ENCODE measurements around the gene UBE2E2. TPM values are rescaled to one million over a fixed set of nuclear protein-coding genes. Genes with fewer than 3 reads are reported as not detected.

Gene UBE2E2
- total and polyA plus RNA-seq, 2 of the 13 experiments (the other 11 are each of a cell fraction or from before 2014, with no cell fraction given), result 0.77 to 1.5 TPM

DNA sequence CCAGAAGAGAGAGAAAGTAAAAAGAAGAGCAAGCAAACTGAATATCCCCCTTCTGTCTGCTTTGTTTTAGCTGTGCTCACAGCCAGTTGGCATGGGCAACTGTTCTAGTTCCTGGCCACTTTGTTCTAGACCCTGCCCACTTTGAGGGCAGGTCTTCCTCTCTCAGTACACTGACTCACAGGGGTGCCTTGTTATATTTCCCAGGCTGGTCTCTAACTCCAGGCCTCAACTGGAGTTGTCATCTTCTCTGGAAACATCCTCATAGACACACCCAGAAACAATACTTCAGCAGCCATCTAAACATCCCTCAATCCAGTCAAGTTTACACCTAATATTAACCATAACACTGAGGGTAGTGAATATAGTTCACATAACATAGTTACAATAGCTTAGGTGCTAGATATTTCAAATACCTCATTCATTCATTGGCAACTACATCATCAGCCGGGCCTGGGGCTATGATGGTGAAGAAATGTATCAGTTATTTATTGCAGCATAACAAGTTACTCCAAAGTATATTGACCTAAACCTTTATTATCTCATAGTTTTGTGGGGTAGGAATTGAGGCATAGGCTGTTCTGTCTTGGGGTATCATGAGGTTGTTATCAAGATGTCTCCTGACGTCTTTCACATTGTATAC, 106.0 kb downstream of the UBE2E2 start:
- H3K9ac ChIP-seq (ENCODE audit: insufficient read depth, low read depth, low read length), result no peak overlapping the region
- no peaks in the 10 kb centered on the region for H4K20me1 ChIP-seq (ENCODE audit: insufficient read depth, low read length)
- in situ Hi-C loops (cut with HindIII; ENCODE audit: extremely low pct_ligation_motif_present, low pct_unique_long_range_greater_than_20kb), result no loop called here
- no peaks in the 10 kb centered on the region for H3K79me2 ChIP-seq (ENCODE audit: insufficient read depth, low read length)
- CTCF ChIA-PET (ENCODE audit: low intra/inter-chr PET ratio, low total read pairs), result no interaction called here
- FAIRE-seq (no peak), ATAC-seq (no peak), DNase-seq (ENCODE audit: low spot score) (no peak)
- POLR2A ChIA-PET, result no interaction called here
- H3K27ac ChIP-seq (ENCODE audit: extremely low read length, insufficient read depth, low read length), result no peak overlapping the region
- H3K9me3 ChIP-seq (ENCODE audit: low read length), result no peaks in the 10 kb centered on the region
- no peak overlapping the region for H3K4me3 ChIP-seq (replicated peaks in 1 of 3; ENCODE audit: insufficient read depth in 1 of 3, low read depth in 2 of 3, low read length in 3 of 3)
- H3K36me3 ChIP-seq (replicated peaks in 1 of 2; ENCODE audit: control insufficient read depth in 1 of 2, insufficient read depth in 2 of 2, low read length in 2 of 2), result no peaks in the 10 kb centered on the region
- no peaks in the 10 kb centered on the region for H3K27me3 ChIP-seq (ENCODE audit: control insufficient read depth in 1 of 2, insufficient read depth in 2 of 2, low read length in 2 of 2)
- no peak overlapping the region for H2AFZ ChIP-seq (ENCODE audit: low read length)
- no TSS peak for BruUV-seq (replicated peaks)
- H3K4me1 ChIP-seq (ENCODE audit: insufficient read depth, low read length), result no peaks in the 10 kb centered on the region
- intact Hi-C loops (cut with micrococcal nuclease; ENCODE audit: unreplicated experiment), result no loop called here
- 6% methylated on average over 2 of the region's 2 CpGs for WGBS (ENCODE audit: low lambda C conversion rate)
- H3K4me2 ChIP-seq (ENCODE audit: low read depth, low read length), result no peak overlapping the region
- TF ChIP-seq, protein P1, sequence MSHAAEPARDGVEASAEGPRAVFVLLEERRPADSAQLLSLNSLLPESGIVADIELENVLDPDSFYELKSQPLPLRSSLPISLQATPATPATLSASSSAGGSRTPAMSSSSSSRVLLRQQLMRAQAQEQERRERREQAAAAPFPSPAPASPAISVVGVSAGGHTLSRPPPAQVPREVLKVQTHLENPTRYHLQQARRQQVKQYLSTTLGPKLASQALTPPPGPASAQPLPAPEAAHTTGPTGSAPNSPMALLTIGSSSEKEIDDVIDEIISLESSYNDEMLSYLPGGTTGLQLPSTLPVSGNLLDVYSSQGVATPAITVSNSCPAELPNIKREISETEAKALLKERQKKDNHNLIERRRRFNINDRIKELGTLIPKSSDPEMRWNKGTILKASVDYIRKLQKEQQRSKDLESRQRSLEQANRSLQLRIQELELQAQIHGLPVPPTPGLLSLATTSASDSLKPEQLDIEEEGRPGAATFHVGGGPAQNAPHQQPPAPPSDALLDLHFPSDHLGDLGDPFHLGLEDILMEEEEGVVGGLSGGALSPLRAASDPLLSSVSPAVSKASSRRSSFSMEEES (CRISPR knock-in tag; IDR thresholded peaks at IDR 0.05), result no peak
- TF ChIP-seq, protein P2, sequence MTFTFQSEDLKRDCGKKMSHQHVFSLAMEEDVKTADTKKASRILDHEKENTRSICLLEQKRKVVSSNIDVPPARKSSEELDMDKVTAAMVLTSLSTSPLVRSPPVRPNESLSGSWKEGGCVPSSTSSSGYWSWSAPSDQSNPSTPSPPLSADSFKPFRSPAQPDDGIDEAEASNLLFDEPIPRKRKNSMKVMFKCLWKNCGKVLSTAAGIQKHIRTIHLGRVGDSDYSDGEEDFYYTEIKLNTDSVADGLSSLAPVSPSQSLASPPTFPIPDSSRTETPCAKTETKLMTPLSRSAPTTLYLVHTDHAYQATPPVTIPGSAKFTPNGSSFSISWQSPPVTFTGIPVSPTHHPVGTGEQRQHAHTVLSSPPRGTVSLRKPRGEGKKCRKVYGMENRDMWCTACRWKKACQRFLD (CRISPR knock-in tag; IDR thresholded peaks at IDR 0.05; ENCODE audit: borderline replicate concordance), result no peak
- TF ChIP-seq ZNF34 (CRISPR knock-in tag; IDR thresholded peaks at IDR 0.05; ENCODE audit: borderline replicate concordance) (no peak), FOSL2 (CRISPR knock-in tag; IDR thresholded peaks at IDR 0.05) (no peak), ZNF282 (IDR thresholded peaks at IDR 0.05; ENCODE audit: partially characterized antibody) (no peak), ZNF354B (CRISPR knock-in tag; IDR thresholded peaks at IDR 0.05) (no peak), TP53 (CRISPR knock-in tag; conservative IDR thresholded peaks at IDR 0.05) (no peak), RFXANK (CRISPR knock-in tag; IDR thresholded peaks at IDR 0.05) (no peak), STAT5B (CRISPR knock-in tag; IDR thresholded peaks at IDR 0.05) (no peak)
- TF ChIP-seq, protein P3, sequence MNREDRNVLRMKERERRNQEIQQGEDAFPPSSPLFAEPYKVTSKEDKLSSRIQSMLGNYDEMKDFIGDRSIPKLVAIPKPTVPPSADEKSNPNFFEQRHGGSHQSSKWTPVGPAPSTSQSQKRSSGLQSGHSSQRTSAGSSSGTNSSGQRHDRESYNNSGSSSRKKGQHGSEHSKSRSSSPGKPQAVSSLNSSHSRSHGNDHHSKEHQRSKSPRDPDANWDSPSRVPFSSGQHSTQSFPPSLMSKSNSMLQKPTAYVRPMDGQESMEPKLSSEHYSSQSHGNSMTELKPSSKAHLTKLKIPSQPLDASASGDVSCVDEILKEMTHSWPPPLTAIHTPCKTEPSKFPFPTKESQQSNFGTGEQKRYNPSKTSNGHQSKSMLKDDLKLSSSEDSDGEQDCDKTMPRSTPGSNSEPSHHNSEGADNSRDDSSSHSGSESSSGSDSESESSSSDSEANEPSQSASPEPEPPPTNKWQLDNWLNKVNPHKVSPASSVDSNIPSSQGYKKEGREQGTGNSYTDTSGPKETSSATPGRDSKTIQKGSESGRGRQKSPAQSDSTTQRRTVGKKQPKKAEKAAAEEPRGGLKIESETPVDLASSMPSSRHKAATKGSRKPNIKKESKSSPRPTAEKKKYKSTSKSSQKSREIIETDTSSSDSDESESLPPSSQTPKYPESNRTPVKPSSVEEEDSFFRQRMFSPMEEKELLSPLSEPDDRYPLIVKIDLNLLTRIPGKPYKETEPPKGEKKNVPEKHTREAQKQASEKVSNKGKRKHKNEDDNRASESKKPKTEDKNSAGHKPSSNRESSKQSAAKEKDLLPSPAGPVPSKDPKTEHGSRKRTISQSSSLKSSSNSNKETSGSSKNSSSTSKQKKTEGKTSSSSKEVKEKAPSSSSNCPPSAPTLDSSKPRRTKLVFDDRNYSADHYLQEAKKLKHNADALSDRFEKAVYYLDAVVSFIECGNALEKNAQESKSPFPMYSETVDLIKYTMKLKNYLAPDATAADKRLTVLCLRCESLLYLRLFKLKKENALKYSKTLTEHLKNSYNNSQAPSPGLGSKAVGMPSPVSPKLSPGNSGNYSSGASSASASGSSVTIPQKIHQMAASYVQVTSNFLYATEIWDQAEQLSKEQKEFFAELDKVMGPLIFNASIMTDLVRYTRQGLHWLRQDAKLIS (CRISPR knock-in tag; IDR thresholded peaks at IDR 0.05), result no peak
- TF ChIP-seq, protein P4, sequence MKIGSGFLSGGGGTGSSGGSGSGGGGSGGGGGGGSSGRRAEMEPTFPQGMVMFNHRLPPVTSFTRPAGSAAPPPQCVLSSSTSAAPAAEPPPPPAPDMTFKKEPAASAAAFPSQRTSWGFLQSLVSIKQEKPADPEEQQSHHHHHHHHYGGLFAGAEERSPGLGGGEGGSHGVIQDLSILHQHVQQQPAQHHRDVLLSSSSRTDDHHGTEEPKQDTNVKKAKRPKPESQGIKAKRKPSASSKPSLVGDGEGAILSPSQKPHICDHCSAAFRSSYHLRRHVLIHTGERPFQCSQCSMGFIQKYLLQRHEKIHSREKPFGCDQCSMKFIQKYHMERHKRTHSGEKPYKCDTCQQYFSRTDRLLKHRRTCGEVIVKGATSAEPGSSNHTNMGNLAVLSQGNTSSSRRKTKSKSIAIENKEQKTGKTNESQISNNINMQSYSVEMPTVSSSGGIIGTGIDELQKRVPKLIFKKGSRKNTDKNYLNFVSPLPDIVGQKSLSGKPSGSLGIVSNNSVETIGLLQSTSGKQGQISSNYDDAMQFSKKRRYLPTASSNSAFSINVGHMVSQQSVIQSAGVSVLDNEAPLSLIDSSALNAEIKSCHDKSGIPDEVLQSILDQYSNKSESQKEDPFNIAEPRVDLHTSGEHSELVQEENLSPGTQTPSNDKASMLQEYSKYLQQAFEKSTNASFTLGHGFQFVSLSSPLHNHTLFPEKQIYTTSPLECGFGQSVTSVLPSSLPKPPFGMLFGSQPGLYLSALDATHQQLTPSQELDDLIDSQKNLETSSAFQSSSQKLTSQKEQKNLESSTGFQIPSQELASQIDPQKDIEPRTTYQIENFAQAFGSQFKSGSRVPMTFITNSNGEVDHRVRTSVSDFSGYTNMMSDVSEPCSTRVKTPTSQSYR (CRISPR knock-in tag; IDR thresholded peaks at IDR 0.05; ENCODE audit: borderline replicate concordance), result no peak
- TF ChIP-seq, protein P5, sequence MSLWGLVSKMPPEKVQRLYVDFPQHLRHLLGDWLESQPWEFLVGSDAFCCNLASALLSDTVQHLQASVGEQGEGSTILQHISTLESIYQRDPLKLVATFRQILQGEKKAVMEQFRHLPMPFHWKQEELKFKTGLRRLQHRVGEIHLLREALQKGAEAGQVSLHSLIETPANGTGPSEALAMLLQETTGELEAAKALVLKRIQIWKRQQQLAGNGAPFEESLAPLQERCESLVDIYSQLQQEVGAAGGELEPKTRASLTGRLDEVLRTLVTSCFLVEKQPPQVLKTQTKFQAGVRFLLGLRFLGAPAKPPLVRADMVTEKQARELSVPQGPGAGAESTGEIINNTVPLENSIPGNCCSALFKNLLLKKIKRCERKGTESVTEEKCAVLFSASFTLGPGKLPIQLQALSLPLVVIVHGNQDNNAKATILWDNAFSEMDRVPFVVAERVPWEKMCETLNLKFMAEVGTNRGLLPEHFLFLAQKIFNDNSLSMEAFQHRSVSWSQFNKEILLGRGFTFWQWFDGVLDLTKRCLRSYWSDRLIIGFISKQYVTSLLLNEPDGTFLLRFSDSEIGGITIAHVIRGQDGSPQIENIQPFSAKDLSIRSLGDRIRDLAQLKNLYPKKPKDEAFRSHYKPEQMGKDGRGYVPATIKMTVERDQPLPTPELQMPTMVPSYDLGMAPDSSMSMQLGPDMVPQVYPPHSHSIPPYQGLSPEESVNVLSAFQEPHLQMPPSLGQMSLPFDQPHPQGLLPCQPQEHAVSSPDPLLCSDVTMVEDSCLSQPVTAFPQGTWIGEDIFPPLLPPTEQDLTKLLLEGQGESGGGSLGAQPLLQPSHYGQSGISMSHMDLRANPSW (CRISPR knock-in tag; IDR thresholded peaks at IDR 0.05; ENCODE audit: borderline replicate concordance), result no peak

Measured in HepG2 (cell line).